GM12874 (cell line): ENCODE results near the gene EPHB1.

Source experiments
- TF ChIP-seq, protein P1 (sequence below): IDR thresholded peaks from 2 replicates; pipeline ENCODE4 v1.5.1; 2011; ENCODE audit warnings: low read depth, mild to moderate bottlenecking, control low read depth, low read length, moderate library complexity; ENCODE audit not compliant: insufficient read depth

The EPHB1 gene

DNA sequence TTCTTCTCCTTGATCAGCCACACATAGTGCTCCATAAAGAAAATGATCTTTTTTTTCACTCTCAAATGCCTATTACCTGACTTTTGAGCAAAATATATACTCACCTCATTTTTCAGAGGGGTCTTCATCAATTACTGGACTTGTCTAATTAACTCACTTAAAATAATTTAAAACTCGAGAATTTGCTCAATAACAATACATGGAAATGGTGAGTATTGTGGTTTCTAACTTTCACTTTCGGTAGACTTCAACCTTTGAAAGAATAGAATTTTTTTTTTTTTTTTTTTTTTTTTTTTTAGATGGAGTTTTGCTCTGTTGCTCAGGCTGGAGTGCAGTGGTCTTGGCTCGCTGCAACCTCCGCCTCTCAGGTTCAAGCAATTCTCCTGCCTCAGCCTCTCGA lies 17.7 kb upstream of the EPHB1 start:
- TF ChIP-seq, protein P1, sequence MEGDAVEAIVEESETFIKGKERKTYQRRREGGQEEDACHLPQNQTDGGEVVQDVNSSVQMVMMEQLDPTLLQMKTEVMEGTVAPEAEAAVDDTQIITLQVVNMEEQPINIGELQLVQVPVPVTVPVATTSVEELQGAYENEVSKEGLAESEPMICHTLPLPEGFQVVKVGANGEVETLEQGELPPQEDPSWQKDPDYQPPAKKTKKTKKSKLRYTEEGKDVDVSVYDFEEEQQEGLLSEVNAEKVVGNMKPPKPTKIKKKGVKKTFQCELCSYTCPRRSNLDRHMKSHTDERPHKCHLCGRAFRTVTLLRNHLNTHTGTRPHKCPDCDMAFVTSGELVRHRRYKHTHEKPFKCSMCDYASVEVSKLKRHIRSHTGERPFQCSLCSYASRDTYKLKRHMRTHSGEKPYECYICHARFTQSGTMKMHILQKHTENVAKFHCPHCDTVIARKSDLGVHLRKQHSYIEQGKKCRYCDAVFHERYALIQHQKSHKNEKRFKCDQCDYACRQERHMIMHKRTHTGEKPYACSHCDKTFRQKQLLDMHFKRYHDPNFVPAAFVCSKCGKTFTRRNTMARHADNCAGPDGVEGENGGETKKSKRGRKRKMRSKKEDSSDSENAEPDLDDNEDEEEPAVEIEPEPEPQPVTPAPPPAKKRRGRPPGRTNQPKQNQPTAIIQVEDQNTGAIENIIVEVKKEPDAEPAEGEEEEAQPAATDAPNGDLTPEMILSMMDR: no peak

GRCh38 chr3:134790065-134790464 lies 5.0 kb upstream of the EPHB1 start:
- TF ChIP-seq, protein P1: no peak

DNA sequence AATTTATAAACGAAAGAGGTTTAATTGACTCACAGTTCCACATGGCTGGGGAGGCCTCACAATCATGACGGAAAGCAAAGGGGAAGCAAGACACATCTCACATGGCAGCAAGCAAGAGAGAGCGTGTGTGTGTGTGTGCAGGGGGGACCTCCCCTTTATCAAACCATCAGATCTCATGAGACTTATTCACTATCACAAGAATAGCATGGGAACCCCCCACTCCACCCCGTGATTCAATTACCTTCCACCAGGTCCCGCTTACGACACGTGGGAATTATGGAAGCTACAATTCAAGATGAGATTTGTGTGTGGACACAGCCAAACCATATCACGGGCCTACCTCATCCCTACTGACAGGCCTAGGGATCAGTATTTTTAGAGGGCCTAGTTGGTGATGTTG lies 3.1 kb upstream of the EPHB1 start:
- TF ChIP-seq, protein P1: no peak

DNA sequence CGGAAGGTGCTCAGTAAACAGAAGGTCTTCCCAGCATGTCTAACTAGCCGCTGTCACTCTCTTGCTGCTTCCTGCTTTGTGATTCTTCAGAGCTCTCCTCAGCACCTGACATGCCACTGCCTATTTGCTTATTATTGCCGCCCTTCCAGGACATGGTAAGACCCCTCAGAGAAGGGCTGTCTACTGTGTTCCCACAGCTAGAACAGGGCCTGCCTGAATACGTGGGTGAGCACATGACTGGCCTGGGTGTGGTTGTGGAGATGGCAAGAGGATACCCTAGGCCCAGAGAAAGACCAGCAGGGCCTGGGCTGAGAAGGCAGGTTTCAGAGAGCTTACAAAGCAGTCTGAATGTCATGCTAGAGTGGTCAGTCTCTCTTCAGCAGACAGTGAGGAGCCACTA lies 2.4 kb upstream of the EPHB1 start:
- TF ChIP-seq, protein P1: no peak

DNA sequence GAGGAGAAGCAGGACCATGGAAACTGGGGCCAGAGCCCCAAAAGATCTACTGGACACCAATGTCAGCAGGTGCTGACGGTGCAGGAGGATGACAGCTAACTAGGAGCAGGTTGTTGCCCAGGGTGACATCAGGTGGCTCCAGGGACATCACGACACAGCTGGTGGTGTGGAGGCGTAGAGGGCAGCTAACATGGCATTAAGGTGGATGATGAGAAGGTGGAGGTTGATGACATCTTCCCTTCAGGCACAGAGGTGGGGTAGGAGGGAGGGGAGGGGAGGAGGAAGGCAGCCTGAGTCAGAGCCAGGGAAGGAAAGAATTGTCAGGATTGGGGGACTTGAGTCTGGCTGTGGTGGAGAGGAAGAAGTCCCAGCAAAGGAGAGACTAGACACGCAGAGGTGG lies 1.5 kb upstream of the EPHB1 start:
- TF ChIP-seq, protein P1: no peak

- TF ChIP-seq, protein P1: no peak
These were observed 737 bp upstream of the EPHB1 start for GRCh38 chr3:134794323-134794722.

- TF ChIP-seq, protein P1: peak; percentile 41; the same call in 1 of the 2 replicates
These were observed 753 bp downstream of the EPHB1 start for GRCh38 chr3:134795746-134796280.
